Measurements from ENCODE around the gene AS3MT.

The AS3MT gene

DNA sequence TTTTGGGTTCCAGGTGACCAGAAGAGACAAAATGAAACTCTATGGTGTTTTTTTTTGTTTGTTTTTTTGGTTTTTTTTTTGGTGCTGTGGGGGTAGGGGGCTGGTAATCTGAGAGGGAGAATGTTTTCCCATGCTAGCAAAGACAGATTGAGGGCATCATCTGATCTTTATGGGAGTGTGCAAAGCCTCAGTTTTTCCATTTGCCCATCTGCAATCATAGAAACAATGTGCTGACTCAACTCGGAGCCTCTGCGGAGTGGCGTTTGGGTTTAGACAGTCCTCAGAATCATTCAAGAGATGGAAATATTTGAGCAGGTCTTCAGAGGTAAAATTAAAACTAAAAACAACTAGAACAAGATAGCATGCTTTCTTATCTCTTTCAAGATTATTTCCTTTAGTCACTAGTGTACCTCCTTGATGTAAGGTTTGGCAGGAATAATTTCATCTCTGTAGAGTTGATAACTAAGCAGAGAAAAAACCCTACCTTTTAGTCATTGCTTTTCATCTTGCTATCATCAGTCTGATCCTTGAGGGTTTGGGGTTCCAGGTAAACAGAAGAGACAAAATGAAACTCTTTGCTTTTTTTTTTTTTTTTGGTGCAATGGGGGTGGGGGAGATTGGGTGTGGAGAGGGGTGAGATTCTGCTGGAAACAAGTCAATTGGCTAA lies 66.8 kb downstream of the AS3MT start:
- no peak overlapping the region for H3K27ac ChIP-seq
- no peaks in the 10 kb centered on the region for H4K20me1 ChIP-seq
- 0 out of 22 replicates have a peak, but pooled peaks cover 0 to 3% (median 0%) of the 10 kb centered on the region in 11 experiments for H3K36me3 ChIP-seq
- H3K9me3 ChIP-seq (replicated peaks in 1 of 11): peaks cover 9 to 19% (median 14%) of the 10 kb centered on the region in 11 experiments; a peak in 19 of 22 replicates
- H3K9ac ChIP-seq: no peak overlapping the region
- H3K4me1 ChIP-seq: peaks cover 0 to 12% (median 8%) of the 10 kb centered on the region in 10 experiments; a peak in 7 of 20 replicates
- no peak overlapping the region for H3K4me3 ChIP-seq
- no peaks in the 10 kb centered on the region for H3K27me3 ChIP-seq
- peak overlapping the region in 3 of 11 experiments; percentile 7 to 34 (median 7); a peak in 2 of 22 replicates for H3K4me2 ChIP-seq
- no peak for TF ChIP-seq Cebpa-rat (IDR thresholded peaks at IDR 0.05)

DNA sequence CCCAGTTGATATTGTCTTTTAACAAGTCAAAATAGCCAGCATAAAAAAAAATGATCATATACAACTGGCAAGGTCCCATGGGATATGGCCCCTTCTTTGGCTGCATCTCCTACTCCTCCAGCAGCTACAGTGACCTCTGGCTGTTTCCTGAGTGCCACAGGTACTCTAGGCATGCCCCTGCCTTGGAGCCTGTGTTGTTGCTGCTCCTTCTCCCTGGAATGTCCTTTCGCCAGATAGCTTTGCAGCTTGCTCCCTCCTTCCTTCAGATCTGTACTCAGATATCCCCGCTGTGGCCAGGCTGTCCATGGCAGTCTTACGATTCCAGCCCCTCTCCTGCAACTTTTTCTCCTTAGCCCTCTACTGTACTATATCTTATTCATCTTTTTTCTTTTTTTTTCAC lies 72.1 kb downstream of the AS3MT start:
- Histone ChIP-seq H3K9ac (no peak overlapping the region), H3K4me3 (no peak overlapping the region), H4K20me1 (no peaks in the 10 kb centered on the region), H3K27me3 (no peaks in the 10 kb centered on the region), H3K4me1 (peaks cover 0 to 6% (median 4%) of the 10 kb centered on the region in 10 experiments; a peak in 7 of 20 replicates), H3K27ac (no peak overlapping the region), H3K4me2 (no peak overlapping the region), H3K9me3 (replicated peaks in 1 of 11) (no peaks in the 10 kb centered on the region), H3K36me3 (no peaks in the 10 kb centered on the region)
- TF ChIP-seq Cebpa-rat (IDR thresholded peaks at IDR 0.05): no peak

GRCh38 chr10:102945449-102945848 lies 76.2 kb downstream of the AS3MT start:
- no peak for TF ChIP-seq Cebpa-rat (IDR thresholded peaks at IDR 0.05)
- H3K27ac ChIP-seq: no peak overlapping the region

DNA sequence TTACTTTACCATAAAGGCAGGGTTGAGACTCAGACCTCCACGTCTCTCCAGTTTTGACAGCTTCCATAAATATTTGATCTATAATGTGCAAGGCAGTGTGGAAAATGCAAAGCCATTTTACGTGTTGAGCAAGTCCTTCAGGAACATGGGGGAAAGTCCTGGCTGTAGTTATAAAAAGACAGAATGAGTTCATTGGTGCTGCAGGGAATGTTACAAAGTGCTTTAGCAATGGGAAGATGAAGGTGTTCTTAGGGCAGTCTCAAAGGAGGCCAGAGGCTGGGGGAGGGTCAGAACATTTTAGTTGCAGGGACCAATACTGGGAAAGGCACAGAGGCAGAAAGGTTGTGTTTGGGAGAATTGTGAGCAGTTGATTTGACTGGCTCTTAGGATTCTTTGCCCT lies 76.7 kb downstream of the AS3MT start:
- Histone ChIP-seq H3K36me3 (no peaks in the 10 kb centered on the region), H3K9me3 (replicated peaks in 1 of 11) (no peaks in the 10 kb centered on the region), H3K9ac (no peak overlapping the region), H3K4me1 (no peaks in the 10 kb centered on the region), H3K4me3 (no peak overlapping the region), H3K27me3 (no peaks in the 10 kb centered on the region), H3K4me2 (no peak overlapping the region), H4K20me1 (no peaks in the 10 kb centered on the region), H3K27ac (no peak overlapping the region)
- TF ChIP-seq Cebpa-rat (IDR thresholded peaks at IDR 0.05): no peak

More at GRCh38 chr10:102945449-102945848, 76.2 kb downstream of the AS3MT start:
- Histone ChIP-seq H3K27me3 (no peaks in the 10 kb centered on the region), H3K4me1 (no peaks in the 10 kb centered on the region), H4K20me1 (no peaks in the 10 kb centered on the region), H3K4me2 (no peak overlapping the region), H3K36me3 (no peaks in the 10 kb centered on the region), H3K9me3 (replicated peaks in 1 of 11) (no peaks in the 10 kb centered on the region), H3K9ac (no peak overlapping the region), H3K4me3 (no peak overlapping the region)

GRCh38 chr10:102946992-102947391 lies 77.7 kb downstream of the AS3MT start:
- Histone ChIP-seq H3K27me3 (no peaks in the 10 kb centered on the region), H3K4me2 (no peak overlapping the region), H3K27ac (no peak overlapping the region), H3K4me1 (no peaks in the 10 kb centered on the region), H4K20me1 (no peaks in the 10 kb centered on the region), H3K9me3 (replicated peaks in 1 of 11) (no peaks in the 10 kb centered on the region), H3K9ac (no peak overlapping the region), H3K36me3 (no peaks in the 10 kb centered on the region), H3K4me3 (no peak overlapping the region)
- TF ChIP-seq Cebpa-rat (IDR thresholded peaks at IDR 0.05): no peak

DNA sequence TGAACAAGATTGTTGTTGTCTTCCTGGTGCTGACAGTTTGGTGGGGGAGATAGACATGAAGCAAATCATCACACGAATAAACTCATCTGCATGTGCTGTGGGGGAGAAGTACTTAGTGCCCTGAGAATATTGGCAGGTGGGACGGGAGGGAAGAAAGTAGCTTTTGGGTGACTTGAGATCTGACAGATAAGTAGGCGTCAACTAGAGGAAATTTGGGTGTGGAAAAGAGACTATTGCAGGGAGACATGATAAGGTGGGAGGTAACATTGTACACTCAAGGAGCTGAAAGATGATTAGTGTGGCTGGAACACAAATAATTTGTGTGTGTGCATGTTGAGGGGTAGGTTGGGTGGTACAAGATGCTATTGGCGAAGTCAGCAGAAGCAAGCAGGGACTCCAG lies 78.9 kb downstream of the AS3MT start:
- Histone ChIP-seq H3K4me2 (no peak overlapping the region), H4K20me1 (no peaks in the 10 kb centered on the region), H3K9ac (no peak overlapping the region), H3K27ac (no peak overlapping the region), H3K36me3 (no peaks in the 10 kb centered on the region), H3K27me3 (no peaks in the 10 kb centered on the region), H3K9me3 (replicated peaks in 1 of 11) (no peaks in the 10 kb centered on the region), H3K4me3 (no peak overlapping the region), H3K4me1 (no peaks in the 10 kb centered on the region)
- TF ChIP-seq Cebpa-rat (IDR thresholded peaks at IDR 0.05): no peak

GRCh38 chr10:102948786-102949185 lies 79.5 kb downstream of the AS3MT start:
- no peak for TF ChIP-seq Cebpa-rat (IDR thresholded peaks at IDR 0.05)
- no peak overlapping the region for H3K4me2 ChIP-seq
- no peaks in the 10 kb centered on the region for H3K9me3 ChIP-seq (replicated peaks in 1 of 11)
- no peaks in the 10 kb centered on the region for H3K4me1 ChIP-seq
- H3K4me3 ChIP-seq: no peak overlapping the region
- no peak overlapping the region for H3K9ac ChIP-seq
- H3K27ac ChIP-seq: no peak overlapping the region
- H4K20me1 ChIP-seq: no peaks in the 10 kb centered on the region
- H3K27me3 ChIP-seq: no peaks in the 10 kb centered on the region
- no peaks in the 10 kb centered on the region for H3K36me3 ChIP-seq

DNA sequence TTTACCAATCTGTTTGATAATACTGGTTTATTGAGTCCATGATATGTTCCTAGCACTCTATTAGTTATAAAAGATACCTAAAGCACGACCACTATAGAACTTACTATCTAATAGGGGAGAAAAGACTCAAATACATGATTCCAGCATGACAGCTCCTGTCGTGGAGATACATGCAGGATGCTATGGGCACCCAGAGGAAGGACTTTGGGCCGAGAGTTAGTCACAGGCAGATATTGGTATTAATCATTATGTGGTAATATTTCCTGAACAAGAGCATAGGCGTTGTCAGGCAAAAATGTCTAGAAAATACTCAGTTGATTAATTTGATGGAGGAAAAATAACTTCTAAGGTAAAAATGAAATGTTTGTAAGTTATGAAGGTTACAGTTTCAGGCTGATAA lies 80.6 kb downstream of the AS3MT start:
- TF ChIP-seq Cebpa-rat (IDR thresholded peaks at IDR 0.05): no peak
- Histone ChIP-seq H3K4me2 (no peak overlapping the region), H3K4me3 (no peak overlapping the region), H4K20me1 (no peaks in the 10 kb centered on the region), H3K27me3 (no peaks in the 10 kb centered on the region), H3K4me1 (no peaks in the 10 kb centered on the region), H3K36me3 (no peaks in the 10 kb centered on the region; a peak in 1 of 22 replicates), H3K9me3 (replicated peaks in 1 of 11) (peaks cover 0 to 7% (median 6%) of the 10 kb centered on the region in 11 experiments; a peak in 8 of 22 replicates), H3K9ac (no peak overlapping the region), H3K27ac (no peak overlapping the region)

DNA sequence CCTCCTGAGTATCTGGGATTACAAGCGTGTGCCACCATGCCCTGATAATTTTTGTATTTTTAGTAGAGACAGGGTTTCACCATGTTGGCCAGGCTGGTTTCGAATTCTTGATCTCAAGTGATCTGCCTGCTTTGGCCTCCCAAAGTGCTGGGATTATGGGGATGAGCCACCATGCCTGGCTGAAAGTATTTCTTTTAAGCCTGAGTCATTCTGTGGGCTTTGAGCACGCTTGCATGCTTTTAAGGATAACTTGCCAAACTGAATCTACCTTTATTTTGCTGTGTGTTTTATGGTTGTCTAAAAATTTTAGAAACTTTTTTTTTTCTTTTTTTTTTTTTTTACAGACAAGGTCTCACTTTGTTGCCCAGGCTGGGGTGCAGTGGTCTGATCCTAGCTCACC lies 82.0 kb downstream of the AS3MT start:
- H4K20me1 ChIP-seq: no peaks in the 10 kb centered on the region
- no peaks in the 10 kb centered on the region for H3K4me1 ChIP-seq
- H3K27me3 ChIP-seq: no peaks in the 10 kb centered on the region
- H3K4me2 ChIP-seq: no peak overlapping the region
- peaks cover 0 to 9% (median 7%) of the 10 kb centered on the region in 11 experiments; a peak in 8 of 22 replicates for H3K9me3 ChIP-seq (replicated peaks in 1 of 11)
- no peaks in the 10 kb centered on the region; a peak in 1 of 22 replicates for H3K36me3 ChIP-seq
- no peak overlapping the region for H3K27ac ChIP-seq
- H3K4me3 ChIP-seq: no peak overlapping the region
- TF ChIP-seq Cebpa-rat (IDR thresholded peaks at IDR 0.05): no peak
- no peak overlapping the region for H3K9ac ChIP-seq

Data from BLaER1 treated with 17β-estradiol and CSF1 and Interleukin-3, amounts not matched to agents 10 nM and 100 nM (cell line).